GM12878 (cell line): ENCODE measurements around the gene ADARB1. TPM values are rescaled to one million over a fixed set of nuclear protein-coding genes. Genes with fewer than 3 reads are reported as not detected.

Experiments used
- ATAC-seq: fragments of 200-7000 bp; cut with Tn5 transposase; 3 replicates; pipeline ENCODE4 v1.9.1; 2020; ENCODE audit warnings: mild to moderate bottlenecking, moderate library complexity
- BruUV-seq: library from RNA; stranded (reverse); fragments of 400-500 nt; replicated peaks from 2 replicates; lab custom pipeline; 2021; lab: Mats Ljungman, UMichigan
- CTCF ChIA-PET: fragments of 300-600 bp; sonication (Branson Sonifier 250); formaldehyde crosslinking; extraction: SDS; loops from one replicate; lab custom pipeline; 2021; ENCODE audit warnings: inconsistent platforms; lab: Yijun Ruan, JAX
- POLR2A ChIA-PET: fragments of 350-600 bp; formaldehyde crosslinking; extraction: SDS; loops from one replicate; lab custom pipeline; 2021; ENCODE audit warnings: inconsistent platforms; lab: Charles Lee
- RAD21 ChIA-PET: fragments of 300-600 bp; sonication (Branson Sonifier 250); formaldehyde crosslinking; loops from one replicate; lab custom pipeline; 2023; ENCODE audit warnings: antibody characterized with exemption; ENCODE audit not compliant: unreplicated experiment; lab: Charles Lee
- SMC1A ChIA-PET: fragments of 300-600 bp; sonication (Branson Sonifier 250); formaldehyde crosslinking; loops from one replicate; lab custom pipeline; 2023; ENCODE audit not compliant: unreplicated experiment, uncharacterized antibody; lab: Charles Lee
- DNase-seq: peaks from one replicate; pipeline ENCODE4 v3.0.0-alpha.2; 2011; ENCODE audit warnings: low read depth, low spot score
- FAIRE-seq: peaks from 3 replicates; lab custom pipeline; 2011; peaks lifted over from hg19 to GRCh38; lab: Jason Lieb, UNC
- H2AFZ ChIP-seq: 2 replicates; pipeline ENCODE4 v1.6.0; 2011; ENCODE audit warnings: low read depth, low read length, control low read depth; ENCODE audit not compliant: control insufficient read depth
- H3K27ac ChIP-seq: 2 replicates; pipeline ENCODE4 v1.5.1; 2011; ENCODE audit warnings: control low read depth; ENCODE audit not compliant: control insufficient read depth, insufficient read depth
- H3K27me3 ChIP-seq, 2 experiments: replicated peaks in 1 of 2; 2 replicates each; pipeline versions ENCODE4 v1.6.0 to v1.6.1; 2011; ENCODE audit warnings: low read length in 1 of 2; ENCODE audit not compliant: control insufficient read depth in 2 of 2, insufficient read depth in 2 of 2
- H3K36me3 ChIP-seq, 2 experiments: 2 replicates each; pipeline ENCODE4 v1.5.1; 2011; ENCODE audit warnings: low read length in 1 of 2; ENCODE audit not compliant: control insufficient read depth in 2 of 2, insufficient read depth in 2 of 2
- H3K4me1 ChIP-seq: 2 replicates; pipeline ENCODE4 v1.6.1; 2011; ENCODE audit warnings: mild to moderate bottlenecking, low read length, moderate library complexity, mixed read lengths; ENCODE audit not compliant: control insufficient read depth, insufficient read depth
- H3K4me2 ChIP-seq: 2 replicates; pipeline ENCODE4 v1.6.0; 2011; ENCODE audit warnings: control low read depth; ENCODE audit not compliant: control insufficient read depth, insufficient read depth
- H3K4me3 ChIP-seq: fragments of 200-600 bp; sonication (generic); 2 replicates; pipeline ENCODE4 v1.5.1; 2016
- H3K79me2 ChIP-seq: 2 replicates; pipeline ENCODE4 v1.6.0; 2011; ENCODE audit warnings: low read length; ENCODE audit not compliant: control insufficient read depth, insufficient read depth
- H3K9ac ChIP-seq: 2 replicates; pipeline ENCODE4 v1.8.0; 2011; ENCODE audit warnings: low read length, control low read depth, mixed read lengths; ENCODE audit not compliant: control insufficient read depth, insufficient read depth
- H3K9me3 ChIP-seq: replicated peaks from 3 replicates; pipeline ENCODE4 v1.5.1; 2011; ENCODE audit warnings: mild to moderate bottlenecking, low read length; ENCODE audit not compliant: control insufficient read depth, insufficient read depth
- H4K20me1 ChIP-seq: 2 replicates; pipeline ENCODE4 v1.6.0; 2011; ENCODE audit not compliant: control insufficient read depth, insufficient read depth
- CEBPZ ChIP-seq: fragments of 150-350 bp; IDR thresholded peaks from 2 replicates; pipeline ENCODE4 v1.6.1; 2016; ENCODE audit warnings: low read depth, low read length
- EED ChIP-seq: sonication (generic); IDR thresholded peaks from 2 replicates; pipeline ENCODE4 v1.6.1; 2016; ENCODE audit warnings: antibody characterized with exemption, low read depth
- IRF5 ChIP-seq: fragments of 450-650 bp; IDR thresholded peaks from 2 replicates; pipeline ENCODE4 v1.6.1; 2017; ENCODE audit warnings: borderline replicate concordance
- MXI1 ChIP-seq: fragments of 150-350 bp; IDR thresholded peaks from 2 replicates; pipeline ENCODE4 v1.6.1; 2011; ENCODE audit warnings: low read depth, mild to moderate bottlenecking, inconsistent platforms, low read length, improper control_type of control experiment
- SMAD5 ChIP-seq: IDR thresholded peaks from 2 replicates; pipeline ENCODE4 v1.6.1; 2016; ENCODE audit warnings: antibody characterized with exemption, low read depth
- TARDBP ChIP-seq: IDR thresholded peaks from 2 replicates; pipeline ENCODE4 v1.6.1; 2016; ENCODE audit warnings: borderline replicate concordance
- ZNF687 ChIP-seq: fragments of 450-650 bp; IDR thresholded peaks from 2 replicates; pipeline ENCODE4 v1.6.1; 2017; ENCODE audit warnings: mild to moderate bottlenecking, moderate library complexity
- WGBS: methylation state at CpG from one replicate; pipeline ENCODE4 v1.1.6; 2016; ENCODE audit warnings: low lambda C conversion rate; ENCODE audit not compliant: insufficient replicate concordance, insufficient coverage; ENCODE audit errors: missing lambda C conversion rate; 5-methylcytosine and 5-hydroxymethylcytosine counted together
- in situ Hi-C: fragments of 300-500 bp; cut with MboI; formaldehyde crosslinking; loops from 9 replicates; pipeline ENCODE4 v1.14.3; 2018; ENCODE audit warnings: mixed read lengths
- intact Hi-C: fragments of 100-400 bp; cut with micrococcal nuclease; formaldehyde crosslinking; loops from one replicate; pipeline ENCODE4 v1.14.2; 2022; ENCODE audit not compliant: unreplicated experiment
- polyA plus RNA-seq, 11 experiments: library from polyadenylated mRNA; depleted of rRNA in 4 of 11; unstranded in 6 of 11; stranded (reverse) in 5 of 11; fragments of >200 nt; fragmentation: Nextera tagmentation in 4 of 11; fragmentation: Illumina TruSeq in 1 of 11; extraction: Ambion mirVana in 4 of 11; extraction: Trizol in 1 of 11; gene quantifications; 1 replicate in 1 of 11; 2 replicates in 10 of 11; pipeline versions ENCODE4 v1.2.1 to v1.2.3, GENCODE V29; 2011 to 2016; ENCODE audit warnings: inconsistent platforms in 2 of 11, missing spikeins in 2 of 11, low read depth in 1 of 11
- total RNA-seq, 4 experiments: library from RNA; depleted of rRNA in 3 of 4; stranded (reverse); fragments of >200 nt in 3 of 4; fragmentation: Illumina TruSeq in 1 of 4; extraction: Trizol in 1 of 4; gene quantifications; 2 replicates each; pipeline versions ENCODE4 v1.2.1 to v1.2.3, GENCODE V29; 2013 to 2021

ADARB1 gene
- total and polyA plus RNA-seq, 10 of the 15 experiments (the other 5 are each of a cell fraction or from before 2014, with no cell fraction given), result 5.7 to 61.7 (median 25.3) TPM

GRCh38 chr21:45041351-45041805 is 33.0 kb upstream of the ADARB1 start:
- TF ChIP-seq CEBPZ (no peak), IRF5 (no peak), SMAD5 (no peak), MXI1 (no peak), TARDBP (no peak), ZNF687 (no peak), EED (no peak)

More at GRCh38 chr21:45041351-45041805, 33.0 kb upstream of the ADARB1 start:
- Histone ChIP-seq H3K27ac (no peak overlapping the region), H3K79me2 (no peaks in the 10 kb centered on the region), H2AFZ (no peak overlapping the region), H3K9ac (no peak overlapping the region), H3K4me3 (no peak overlapping the region), H4K20me1 (no peaks in the 10 kb centered on the region), H3K4me2 (no peak overlapping the region), H3K9me3 (peaks cover 7% of the 10 kb centered on the region; the same call in 1 of the 3 replicates), H3K27me3 (peaks cover 0 to 2% of the 10 kb centered on the region in 2 experiments; a peak in 2 of 4 replicates), H3K4me1 (no peaks in the 10 kb centered on the region), H3K36me3 (no peaks in the 10 kb centered on the region)
- no TSS peak for BruUV-seq
- POLR2A ChIA-PET, result no interaction called here
- intact Hi-C loops (no loop called here), in situ Hi-C loops (no loop called here)
- DNase-seq, result no peak
- FAIRE-seq, result no peak
- CTCF ChIA-PET, result no interaction called here
- 23% methylated on average over 15 of the region's 16 CpGs for WGBS
- ATAC-seq, result no peak
- SMC1A ChIA-PET, result no interaction called here
- RAD21 ChIA-PET, result no interaction called here
